Gastroesophageal sphincter (tissue), 4 donors: ENCODE measurements around the gene ODAPH. TPM values are rescaled to one million over a fixed set of nuclear protein-coding genes. Genes with fewer than 3 reads are reported as not detected.
"Not testable (repeated sequence)": the region's sequence is repeated elsewhere in the genome, so short reads cannot be mapped to it uniquely, and the experiment has no call there.

ENCODE experiments used
- ATAC-seq: fragments of 150-250 bp; one replicate; pipeline ENCODE4 v1.9.1; 2016; ENCODE audit warnings: mild to moderate bottlenecking, moderate library complexity
- H3K27ac ChIP-seq, 4 donors: fragments of 200-600 bp; sonication (generic) in 3 of 4; 1 replicate in 3 of 4; 2 replicates in 1 of 4; pipeline ENCODE4 v1.5.1; 2016 to 2019
- H3K27me3 ChIP-seq: fragments of 200-600 bp; sonication (generic); one replicate; pipeline ENCODE4 v1.5.1; 2019
- H3K36me3 ChIP-seq, 2 donors: fragments of 200-600 bp; sonication (generic); one replicate each; pipeline ENCODE4 v1.5.1; 2019; ENCODE audit warnings: control low read depth in 1 of 2
- H3K4me1 ChIP-seq, 3 donors: fragments of 200-600 bp; sonication (generic); 1 replicate in 2 of 3; 2 replicates in 1 of 3; pipeline ENCODE4 v1.5.1; 2016 to 2019; ENCODE audit warnings: control low read depth in 2 of 3
- H3K4me3 ChIP-seq, 2 donors: fragments of 200-600 bp; sonication (generic); one replicate each; pipeline ENCODE4 v1.5.1; 2019; ENCODE audit warnings: mild to moderate bottlenecking in 1 of 2, moderate library complexity in 1 of 2
- H3K9me3 ChIP-seq, 3 donors: fragments of 200-600 bp; sonication (generic); one replicate each; pipeline ENCODE4 v1.5.1; 2017 to 2019; ENCODE audit warnings: control low read depth in 2 of 3
- CTCF ChIP-seq, 4 experiments: fragments of 200-600 bp in 2 of 4; fragments of 450-650 bp in 2 of 4; sonication (generic) in 1 of 4; IDR thresholded peaks; one replicate each; pipeline ENCODE4 v1.5.1; 2017 to 2019; ENCODE audit warnings: antibody characterized with exemption in 4 of 4, mild to moderate bottlenecking in 2 of 4, moderate library complexity in 2 of 4
- EP300 ChIP-seq: sonication (generic); formaldehyde crosslinking; IDR thresholded peaks from one replicate; pipeline ENCODE4 v1.6.1; 2017; ENCODE audit warnings: antibody characterized with exemption, mild to moderate bottlenecking
- POLR2A ChIP-seq, 2 donors: fragments of 450-650 bp; IDR thresholded peaks; one replicate each; pipeline ENCODE4 v1.6.1; 2017; ENCODE audit warnings: antibody characterized with exemption in 2 of 2, mild to moderate bottlenecking in 2 of 2, moderate library complexity in 1 of 2
- POLR2AphosphoS5 ChIP-seq: sonication (generic); formaldehyde crosslinking; IDR thresholded peaks from one replicate; pipeline ENCODE4 v1.6.1; 2017; ENCODE audit warnings: antibody characterized with exemption
- WGBS, 2 donors: methylation state at CpG; one replicate each; pipeline ENCODE4 v1.1.5; 2018; ENCODE audit warnings: low coverage in 1 of 2; 5-methylcytosine and 5-hydroxymethylcytosine counted together
- total RNA-seq, 4 donors: library from RNA; depleted of rRNA; stranded (reverse); fragments of >200 nt; gene quantifications; one replicate each; pipeline ENCODE4 v1.1.0, GENCODE V29; 2016

ODAPH gene
- total RNA-seq, 4 donors from 2014 or later, result not detected

DNA sequence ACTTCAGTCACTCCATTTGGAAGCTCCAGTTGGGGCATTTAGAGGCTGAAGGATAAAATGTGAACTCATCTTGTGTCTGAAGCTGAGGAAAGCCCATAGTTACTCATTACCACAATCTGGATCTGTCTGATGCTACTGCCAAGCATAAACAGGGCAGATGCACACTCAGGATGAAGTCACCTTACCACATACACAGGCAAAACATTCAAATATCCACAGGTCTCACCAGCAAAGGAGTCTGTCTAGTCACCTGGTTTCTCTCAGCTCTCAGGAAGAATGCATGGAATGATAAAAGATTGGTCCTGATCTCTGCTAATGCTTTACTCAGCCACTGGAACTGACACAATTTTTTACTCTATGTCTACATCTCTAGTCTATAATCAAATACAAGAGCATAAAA is 13.0 kb upstream of the ODAPH start:
- ATAC-seq, result no peak
- Histone ChIP-seq H3K4me1 (no peaks in the 10 kb centered on the region), H3K27ac (no peak overlapping the region), H3K4me3 (no peak overlapping the region), H3K36me3 (peaks cover 0 to 49% of the 10 kb centered on the region in 2 donors), H3K9me3 (no peaks in the 10 kb centered on the region), H3K27me3 (no peaks in the 10 kb centered on the region)
- TF ChIP-seq POLR2A (IDR thresholded peaks at IDR 0.05), result no peak

DNA sequence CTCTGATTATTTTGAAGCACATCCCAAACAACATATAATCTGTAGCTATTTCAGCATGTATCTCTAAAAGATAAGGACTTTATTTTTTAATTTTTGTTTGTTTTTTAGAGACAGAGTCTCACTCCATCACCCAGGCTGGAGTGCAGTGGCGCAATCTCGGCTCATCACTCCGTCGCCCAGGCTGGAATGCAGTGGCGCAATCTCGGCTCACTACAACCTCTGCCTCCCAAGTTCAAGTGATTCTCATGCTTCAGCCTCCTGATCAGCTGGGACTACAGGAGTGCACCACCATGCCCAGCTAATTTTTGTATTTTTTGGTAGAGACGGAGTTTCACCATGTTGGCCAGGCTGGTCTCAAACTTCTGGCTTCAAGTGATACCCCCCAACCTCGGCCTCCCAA is 11.6 kb upstream of the ODAPH start:
- peaks cover 0 to 49% of the 10 kb centered on the region in 2 donors for H3K36me3 ChIP-seq
- not testable (repeated sequence) for H3K4me3 ChIP-seq, ATAC-seq, H3K9me3 ChIP-seq, H3K27ac ChIP-seq, H3K4me1 ChIP-seq, H3K27me3 ChIP-seq
- 94 to 95% methylated on average over 8 of the region's 8 CpGs for WGBS, 2 donors

DNA sequence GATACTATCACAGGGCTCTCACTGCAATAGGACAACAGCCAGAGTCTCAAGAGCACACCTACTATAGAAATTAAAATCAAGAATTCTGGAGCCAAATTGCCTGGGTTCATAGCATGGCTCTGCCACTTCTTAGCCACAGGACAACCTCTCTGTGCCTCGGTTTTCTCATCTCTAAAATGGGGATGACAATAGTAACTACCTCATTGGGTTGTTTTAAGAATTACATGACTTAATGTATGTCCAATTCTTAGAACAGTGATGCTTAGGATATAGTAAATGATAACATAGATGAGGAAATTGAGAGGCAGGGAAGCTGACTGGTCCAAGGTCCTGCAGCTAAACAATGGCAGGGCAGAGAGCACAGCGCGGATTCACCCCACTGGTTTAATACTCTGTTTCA is 11.0 kb upstream of the ODAPH start:
- H3K27me3 ChIP-seq, result no peaks in the 10 kb centered on the region
- no peaks in the 10 kb centered on the region for H3K9me3 ChIP-seq
- no peaks in the 10 kb centered on the region for H3K4me1 ChIP-seq
- no peak for ATAC-seq
- no peak overlapping the region for H3K27ac ChIP-seq
- no peak for TF ChIP-seq POLR2A (IDR thresholded peaks at IDR 0.05)
- no peak for TF ChIP-seq CTCF (IDR thresholded peaks at IDR 0.05)
- TF ChIP-seq EP300, result no peak
- no peak for TF ChIP-seq POLR2AphosphoS5
- no peak overlapping the region for H3K4me3 ChIP-seq
- WGBS, 2 donors, result 86 to 100% methylated on average over 1 to 3 of the region's 3 CpGs
- peaks cover 0 to 45% of the 10 kb centered on the region in 2 donors for H3K36me3 ChIP-seq

DNA sequence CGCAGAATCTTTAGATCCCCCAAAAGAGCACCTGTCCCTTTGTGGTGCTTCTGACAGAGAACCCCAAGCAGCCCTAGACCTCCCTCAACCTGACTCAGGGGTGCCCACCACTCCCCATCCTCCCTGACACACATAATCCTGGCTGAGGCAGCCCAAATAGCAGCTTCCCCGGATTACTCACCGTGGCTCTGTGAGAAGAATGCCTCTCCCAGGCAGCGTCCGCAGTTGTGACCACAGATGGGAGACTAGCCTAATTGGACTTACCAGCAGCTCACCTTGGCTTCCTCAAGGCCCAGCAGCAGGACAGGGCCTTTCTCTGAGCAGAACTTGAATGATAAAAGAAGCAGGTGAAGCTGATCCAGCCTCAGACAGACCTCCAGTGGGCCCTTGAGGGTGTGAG is 10.3 kb upstream of the ODAPH start:
- Histone ChIP-seq H3K4me3 (no peak overlapping the region), H3K27me3 (no peaks in the 10 kb centered on the region), H3K9me3 (no peaks in the 10 kb centered on the region), H3K4me1 (no peaks in the 10 kb centered on the region), H3K27ac (no peak overlapping the region), H3K36me3 (peaks cover 0 to 38% of the 10 kb centered on the region in 2 donors)
- no peak for ATAC-seq
- no peak for TF ChIP-seq CTCF (IDR thresholded peaks at IDR 0.05)
- no CpG with 5 or more reads among the region's 5 CpGs for WGBS, 2 donors

GRCh38 chr4:75547647-75548387 is 8.0 kb upstream of the ODAPH start:
- TF ChIP-seq EP300 (no peak), POLR2A (IDR thresholded peaks at IDR 0.05) (no peak), CTCF (IDR thresholded peaks at IDR 0.05) (no peak), POLR2AphosphoS5 (no peak)
- ATAC-seq, result no peak
- Histone ChIP-seq H3K4me1 (no peaks in the 10 kb centered on the region), H3K9me3 (no peaks in the 10 kb centered on the region), H3K4me3 (no peak overlapping the region), H3K27me3 (no peaks in the 10 kb centered on the region), H3K36me3 (peaks cover 0 to 26% of the 10 kb centered on the region in 2 donors), H3K27ac (no peak overlapping the region)
- 52 to 55% methylated on average over 9 to 13 of the region's 15 CpGs for WGBS, 2 donors

DNA sequence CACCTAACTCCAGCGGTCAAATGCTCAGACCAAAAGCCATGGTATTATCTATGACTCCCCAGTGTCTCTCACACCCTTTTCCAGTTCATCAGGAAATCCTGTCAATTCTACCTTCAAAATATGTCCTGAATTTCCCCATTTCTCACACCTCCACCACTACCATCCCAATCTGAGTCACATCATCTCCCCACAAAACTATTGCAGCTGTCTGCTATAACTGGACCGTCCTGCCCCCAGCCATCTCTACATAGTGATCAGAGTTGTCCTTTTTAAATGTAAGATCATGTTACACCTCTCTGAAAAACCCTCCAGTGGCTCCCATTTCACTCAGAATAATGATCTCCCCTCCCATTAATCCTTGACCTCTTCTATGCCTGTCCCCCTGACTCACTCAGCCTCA is 6.8 kb upstream of the ODAPH start:
- H3K36me3 ChIP-seq, result peaks cover 0 to 15% of the 10 kb centered on the region in 2 donors

More for the DNA sequence above, 6.8 kb upstream of the ODAPH start:
- no peaks in the 10 kb centered on the region for H3K4me1 ChIP-seq
- no peaks in the 10 kb centered on the region for H3K27me3 ChIP-seq
- no peaks in the 10 kb centered on the region for H3K9me3 ChIP-seq
- no peak for TF ChIP-seq CTCF (IDR thresholded peaks at IDR 0.05)
- no peak for TF ChIP-seq EP300
- TF ChIP-seq POLR2AphosphoS5, result no peak
- TF ChIP-seq POLR2A (IDR thresholded peaks at IDR 0.05), result no peak
- ATAC-seq, result no peak
- no peak overlapping the region for H3K27ac ChIP-seq
- WGBS, 2 donors, result 92% methylated on average over 2 of the region's 2 CpGs
- no peak overlapping the region for H3K4me3 ChIP-seq
